AG04449 (cell line): Measurements from ENCODE around the gene TANGO6.
A peak's percentile ranks its signal among the peaks of the same experiment; 100 is the strongest.

Source experiments
- CTCF ChIA-PET: fragments of 350-600 bp; formaldehyde crosslinking; extraction: SDS; loops from one replicate; lab custom pipeline; 2021; ENCODE audit warnings: antibody characterized with exemption; lab: Yijun Ruan, JAX
- POLR2A ChIA-PET: fragments of 400-600, 350-600 bp; formaldehyde crosslinking; extraction: SDS; loops from one replicate; lab custom pipeline; 2020; ENCODE audit warnings: antibody characterized with exemption, inconsistent platforms; lab: Yijun Ruan, JAX
- DNase-seq: peaks from one replicate; pipeline ENCODE4 v3.0.0-alpha.2; 2010; ENCODE audit warnings: low read depth, low spot score
- H3K4me3 ChIP-seq: 2 replicates; pipeline ENCODE4 v1.5.1; 2011; ENCODE audit warnings: low read depth, mild to moderate bottlenecking, control low read depth, low read length
- CTCF ChIP-seq: IDR thresholded peaks from one replicate; pipeline ENCODE4 v1.5.1; 2011; ENCODE audit warnings: mild to moderate bottlenecking, moderate library complexity, low read length, control low read depth, inconsistent platforms; ENCODE audit not compliant: insufficient read depth; ENCODE audit errors: missing control alignments

Gene TANGO6

DNA sequence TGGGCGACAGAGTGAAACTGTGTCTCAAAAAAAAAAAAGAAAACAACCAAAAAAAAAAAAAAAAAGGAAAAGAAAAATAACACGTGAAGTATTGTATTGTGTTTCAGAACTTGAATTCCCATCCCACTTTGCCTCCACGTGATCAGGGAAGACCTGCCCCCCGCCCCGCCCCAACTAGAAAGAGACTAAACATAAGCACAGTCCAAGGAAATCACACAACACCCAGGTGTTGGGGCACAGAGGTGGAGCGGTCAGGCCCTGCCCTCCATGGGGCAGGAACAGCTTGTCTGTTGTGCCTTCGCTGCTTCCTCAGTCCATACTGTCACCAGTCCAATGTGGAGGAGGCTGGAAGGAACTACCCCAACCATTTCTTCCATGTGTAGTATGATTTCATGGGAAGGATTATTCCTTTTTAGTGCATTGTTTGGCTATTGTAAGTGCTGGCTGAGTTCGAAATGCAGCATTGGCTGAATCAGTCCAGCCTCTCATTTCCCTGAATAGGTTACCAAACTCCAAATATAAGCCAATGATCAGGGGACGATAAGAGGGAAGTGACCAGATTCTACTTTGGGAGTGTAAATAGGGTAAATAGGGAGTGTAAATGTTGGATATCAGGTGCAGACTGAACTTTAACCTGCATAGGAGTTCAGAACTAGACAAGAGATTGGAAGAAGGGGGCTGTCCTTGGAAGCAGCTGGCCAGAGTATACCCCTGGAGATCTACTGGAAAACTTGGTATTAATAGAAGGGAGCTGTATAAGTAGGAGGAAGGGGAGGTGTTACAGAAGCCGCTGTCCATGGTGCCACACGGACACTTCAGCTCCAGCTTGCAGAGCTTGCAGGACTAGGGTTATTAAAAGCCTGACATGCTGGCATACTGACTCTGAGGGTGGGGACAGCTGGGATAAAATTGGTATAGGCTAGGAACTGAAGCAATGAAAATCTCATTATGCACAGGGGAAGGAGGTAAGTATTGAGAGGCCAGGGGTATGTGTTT, 50.7 kb downstream of the TANGO6 start:
- TF ChIP-seq CTCF = no peak
- CTCF ChIA-PET = interaction anchor here (0.7 to 1.5 kb wide), 3 partner anchors 14 to 374 kb away, joined by 3 to 8 read pairs (median 3); no protein-coding TSS in a partner anchor
- DNase-seq = no peak
- POLR2A ChIA-PET = no interaction called here
- H3K4me3 ChIP-seq = no peak overlapping the region

- TF ChIP-seq CTCF = no peak
- no peak overlapping the region for H3K4me3 ChIP-seq
- no peak for DNase-seq
- CTCF ChIA-PET = interaction anchor here (0.9 to 1.5 kb wide), 2 partner anchors 14 to 229 kb away, joined by 3 to 8 read pairs; no protein-coding TSS in a partner anchor
- POLR2A ChIA-PET = no interaction called here
These were observed 51.4 kb downstream of the TANGO6 start for GRCh38 chr16:68894714-68895113.

GRCh38 chr16:68898026-68898425, 54.7 kb downstream of the TANGO6 start:
- ChIA-PET POLR2A (no interaction called here), CTCF (interaction anchor here (0.7 to 3.2 kb wide), 4 partner anchors 51 to 228 kb away, joined by 3 to 22 read pairs (median 4); no protein-coding TSS in a partner anchor)
- TF ChIP-seq CTCF = no peak
- no peak for DNase-seq
- no peak overlapping the region for H3K4me3 ChIP-seq

DNA sequence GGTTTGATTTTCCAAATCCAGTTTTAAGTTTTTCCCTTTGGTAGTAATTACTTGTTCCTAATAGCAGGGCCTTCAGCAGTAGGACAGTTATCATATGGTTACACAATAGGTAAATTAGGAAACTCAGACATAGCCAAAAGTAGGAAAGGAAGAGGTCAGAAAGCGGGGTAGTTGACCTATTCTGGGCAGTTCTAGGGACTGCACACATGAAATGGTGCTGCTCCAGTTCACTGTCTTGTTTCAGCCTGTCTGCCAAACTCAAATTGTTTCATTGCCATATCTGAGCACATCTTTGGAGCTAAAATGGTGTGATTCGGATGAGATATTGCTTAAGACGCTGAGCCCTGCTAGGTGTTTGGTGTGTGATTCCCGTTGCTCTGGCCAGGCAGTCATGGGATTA, 56.7 kb downstream of the TANGO6 start:
- no peak for DNase-seq
- ChIA-PET CTCF (interaction anchor here (3.1 to 4.6 kb wide), 2 partner anchors 225 to 309 kb away, joined by 17 to 193 read pairs; no protein-coding TSS in a partner anchor), POLR2A (no interaction called here)
- H3K4me3 ChIP-seq = no peak overlapping the region
- no peak for TF ChIP-seq CTCF

- peak; percentile 46 for DNase-seq
- ChIA-PET POLR2A (interaction anchor here (0.6 kb wide), 1 partner anchor 73 kb away, joined by 3 read pairs; no protein-coding TSS in a partner anchor), CTCF (interaction anchor here (0.7 to 4.6 kb wide), 41 partner anchors 9 to 386 kb away, joined by 3 to 193 read pairs (median 4); partner anchors contain the start of genes CHTF8, HAS3, TANGO6 and UTP4)
- TF ChIP-seq CTCF = peak; percentile 53
- no peak overlapping the region for H3K4me3 ChIP-seq
These were observed 59.0 kb downstream of the TANGO6 start for GRCh38 chr16:68902003-68902968.
